Measurements from ENCODE around the gene DNAJC3.

Gene DNAJC3

DNA sequence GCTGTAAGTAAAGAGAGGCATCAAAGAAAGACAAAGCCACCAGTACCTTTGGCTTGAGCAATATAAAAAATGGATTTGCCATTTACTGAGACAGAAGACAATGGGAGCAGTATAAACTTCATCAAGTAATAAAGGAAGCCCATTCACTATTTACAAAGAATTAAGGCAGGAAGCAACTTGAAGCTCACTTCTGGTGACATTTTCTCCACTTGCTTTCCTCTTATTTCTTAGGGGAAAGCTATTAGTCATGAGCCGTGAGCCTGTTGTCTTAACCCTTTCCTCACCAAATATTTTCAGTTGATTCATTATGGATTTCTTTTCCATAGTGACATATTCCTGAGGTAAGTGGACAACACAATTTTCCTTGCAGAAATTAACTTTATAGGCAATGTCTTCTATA lies 156.8 kb downstream of the DNAJC3 start:
- no peak overlapping the region for H3K4me3 ChIP-seq (replicated peaks; ENCODE audit: insufficient read depth, low read length)
- no peaks in the 10 kb centered on the region for H3K27me3 ChIP-seq (ENCODE audit: insufficient read depth, poor library complexity, severe bottlenecking)
- H3K27ac ChIP-seq (replicated peaks) = no peak overlapping the region
- DNase-seq (ENCODE audit: low read depth in 1 of 2, low spot score in 1 of 2) = no peak
- no peak for TF ChIP-seq POLR2AphosphoS5 (IDR thresholded peaks at IDR 0.05; ENCODE audit: low read depth)
- TF ChIP-seq SPI1 (IDR thresholded peaks at IDR 0.05; ENCODE audit: borderline replicate concordance, low read depth) = no peak
- TF ChIP-seq, protein P1, sequence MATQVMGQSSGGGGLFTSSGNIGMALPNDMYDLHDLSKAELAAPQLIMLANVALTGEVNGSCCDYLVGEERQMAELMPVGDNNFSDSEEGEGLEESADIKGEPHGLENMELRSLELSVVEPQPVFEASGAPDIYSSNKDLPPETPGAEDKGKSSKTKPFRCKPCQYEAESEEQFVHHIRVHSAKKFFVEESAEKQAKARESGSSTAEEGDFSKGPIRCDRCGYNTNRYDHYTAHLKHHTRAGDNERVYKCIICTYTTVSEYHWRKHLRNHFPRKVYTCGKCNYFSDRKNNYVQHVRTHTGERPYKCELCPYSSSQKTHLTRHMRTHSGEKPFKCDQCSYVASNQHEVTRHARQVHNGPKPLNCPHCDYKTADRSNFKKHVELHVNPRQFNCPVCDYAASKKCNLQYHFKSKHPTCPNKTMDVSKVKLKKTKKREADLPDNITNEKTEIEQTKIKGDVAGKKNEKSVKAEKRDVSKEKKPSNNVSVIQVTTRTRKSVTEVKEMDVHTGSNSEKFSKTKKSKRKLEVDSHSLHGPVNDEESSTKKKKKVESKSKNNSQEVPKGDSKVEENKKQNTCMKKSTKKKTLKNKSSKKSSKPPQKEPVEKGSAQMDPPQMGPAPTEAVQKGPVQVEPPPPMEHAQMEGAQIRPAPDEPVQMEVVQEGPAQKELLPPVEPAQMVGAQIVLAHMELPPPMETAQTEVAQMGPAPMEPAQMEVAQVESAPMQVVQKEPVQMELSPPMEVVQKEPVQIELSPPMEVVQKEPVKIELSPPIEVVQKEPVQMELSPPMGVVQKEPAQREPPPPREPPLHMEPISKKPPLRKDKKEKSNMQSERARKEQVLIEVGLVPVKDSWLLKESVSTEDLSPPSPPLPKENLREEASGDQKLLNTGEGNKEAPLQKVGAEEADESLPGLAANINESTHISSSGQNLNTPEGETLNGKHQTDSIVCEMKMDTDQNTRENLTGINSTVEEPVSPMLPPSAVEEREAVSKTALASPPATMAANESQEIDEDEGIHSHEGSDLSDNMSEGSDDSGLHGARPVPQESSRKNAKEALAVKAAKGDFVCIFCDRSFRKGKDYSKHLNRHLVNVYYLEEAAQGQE (IDR thresholded peaks at IDR 0.05; ENCODE audit: insufficient replicate concordance, low read depth) = no peak
- no peak for TF ChIP-seq GABPA (IDR thresholded peaks at IDR 0.05; ENCODE audit: low read depth)
- TF ChIP-seq, protein P2, sequence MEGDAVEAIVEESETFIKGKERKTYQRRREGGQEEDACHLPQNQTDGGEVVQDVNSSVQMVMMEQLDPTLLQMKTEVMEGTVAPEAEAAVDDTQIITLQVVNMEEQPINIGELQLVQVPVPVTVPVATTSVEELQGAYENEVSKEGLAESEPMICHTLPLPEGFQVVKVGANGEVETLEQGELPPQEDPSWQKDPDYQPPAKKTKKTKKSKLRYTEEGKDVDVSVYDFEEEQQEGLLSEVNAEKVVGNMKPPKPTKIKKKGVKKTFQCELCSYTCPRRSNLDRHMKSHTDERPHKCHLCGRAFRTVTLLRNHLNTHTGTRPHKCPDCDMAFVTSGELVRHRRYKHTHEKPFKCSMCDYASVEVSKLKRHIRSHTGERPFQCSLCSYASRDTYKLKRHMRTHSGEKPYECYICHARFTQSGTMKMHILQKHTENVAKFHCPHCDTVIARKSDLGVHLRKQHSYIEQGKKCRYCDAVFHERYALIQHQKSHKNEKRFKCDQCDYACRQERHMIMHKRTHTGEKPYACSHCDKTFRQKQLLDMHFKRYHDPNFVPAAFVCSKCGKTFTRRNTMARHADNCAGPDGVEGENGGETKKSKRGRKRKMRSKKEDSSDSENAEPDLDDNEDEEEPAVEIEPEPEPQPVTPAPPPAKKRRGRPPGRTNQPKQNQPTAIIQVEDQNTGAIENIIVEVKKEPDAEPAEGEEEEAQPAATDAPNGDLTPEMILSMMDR (IDR thresholded peaks at IDR 0.05; ENCODE audit: insufficient read depth, low read length) = no peak

DNA sequence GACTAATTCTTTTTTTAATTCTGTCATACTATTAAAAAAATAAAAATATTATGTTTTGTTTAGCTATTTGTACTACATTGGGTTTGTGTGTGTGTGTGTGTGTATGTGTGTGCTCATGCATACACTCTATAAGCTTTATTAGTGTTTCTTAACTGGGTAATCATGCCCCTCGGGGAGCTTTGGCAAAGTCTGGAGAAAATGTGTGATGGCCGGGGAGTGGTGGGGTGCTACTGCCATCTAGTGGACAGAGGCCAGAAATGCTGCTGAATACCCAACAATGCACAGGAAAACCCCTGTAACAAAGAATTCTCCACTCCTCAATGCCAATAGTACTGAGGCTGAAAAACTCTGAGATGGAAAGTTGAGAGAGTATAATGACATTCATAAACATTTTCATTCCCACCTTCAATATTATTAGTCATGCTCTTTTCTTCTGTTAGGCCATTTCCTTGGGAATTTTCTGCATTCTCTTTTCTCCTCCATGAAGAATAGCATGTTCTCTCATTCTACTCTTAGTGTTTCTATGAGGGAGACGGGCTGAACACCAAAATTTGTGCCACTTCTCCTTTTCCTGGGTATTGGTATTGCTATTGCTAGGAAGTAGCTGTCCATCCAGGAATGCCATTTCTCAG lies 157.3 kb downstream of the DNAJC3 start:
- DNase-seq (ENCODE audit: low read depth in 1 of 2, low spot score in 1 of 2) = peak in 1 of 2 experiments; percentile 77
- Histone ChIP-seq H3K27ac (replicated peaks) (no peak overlapping the region), H3K27me3 (ENCODE audit: insufficient read depth, poor library complexity, severe bottlenecking) (no peaks in the 10 kb centered on the region), H3K4me3 (replicated peaks; ENCODE audit: insufficient read depth, low read length) (no peak overlapping the region)
- no peak for TF ChIP-seq SPI1 (IDR thresholded peaks at IDR 0.05; ENCODE audit: borderline replicate concordance, low read depth)
- TF ChIP-seq, protein P2 (IDR thresholded peaks at IDR 0.05; ENCODE audit: insufficient read depth, low read length) = peak; percentile 65

DNA sequence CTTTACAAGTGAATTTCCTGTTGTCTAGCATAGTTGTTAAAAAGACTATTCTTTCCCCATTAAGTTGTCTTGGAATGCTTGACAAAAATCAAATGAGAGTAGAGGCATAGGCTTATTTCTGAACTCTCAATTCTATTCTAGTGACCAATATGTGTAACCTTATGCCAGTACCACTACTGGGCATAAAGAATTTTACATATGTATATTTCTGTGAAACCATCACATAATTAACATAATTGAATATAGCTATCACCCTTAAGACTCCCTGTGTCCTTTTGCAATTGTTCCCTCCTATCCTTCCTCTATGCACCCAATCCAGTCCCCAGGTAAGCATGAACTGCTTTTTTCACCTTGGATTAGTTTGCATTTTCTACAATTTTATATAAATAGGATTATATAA lies 165.0 kb downstream of the DNAJC3 start:
- TF ChIP-seq, protein P1 (IDR thresholded peaks at IDR 0.05; ENCODE audit: insufficient replicate concordance, low read depth) = no peak
- TF ChIP-seq, protein P2 (IDR thresholded peaks at IDR 0.05; ENCODE audit: insufficient read depth, low read length) = no peak
- TF ChIP-seq GABPA (IDR thresholded peaks at IDR 0.05; ENCODE audit: low read depth) = no peak
- no peak for TF ChIP-seq POLR2AphosphoS5 (IDR thresholded peaks at IDR 0.05; ENCODE audit: low read depth)
- TF ChIP-seq SPI1 (IDR thresholded peaks at IDR 0.05; ENCODE audit: borderline replicate concordance, low read depth) = no peak
- no peaks in the 10 kb centered on the region for H3K27me3 ChIP-seq (ENCODE audit: insufficient read depth, poor library complexity, severe bottlenecking)
- no peak overlapping the region for H3K27ac ChIP-seq (replicated peaks)
- DNase-seq (ENCODE audit: low read depth in 1 of 2, low spot score in 1 of 2) = no peak
- H3K4me3 ChIP-seq (replicated peaks; ENCODE audit: insufficient read depth, low read length) = no peak overlapping the region

DNA sequence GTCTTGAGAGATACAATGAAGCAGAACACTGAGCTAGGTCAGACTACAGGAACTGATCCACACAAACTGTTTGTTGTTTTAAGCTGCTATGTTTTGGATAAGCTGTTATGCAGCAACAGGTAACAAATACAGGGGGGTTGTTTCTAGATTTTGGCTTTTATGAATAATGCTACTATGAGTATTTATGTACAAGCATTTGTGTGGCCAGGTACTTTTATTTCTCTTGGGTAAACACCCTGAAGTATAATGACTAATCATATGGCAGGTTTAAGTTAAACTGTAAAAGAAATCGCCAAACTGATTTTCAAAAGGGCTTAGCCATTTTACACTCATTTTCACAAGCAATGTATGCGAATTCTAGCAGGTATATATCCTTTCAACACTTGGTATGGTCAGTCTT lies 166.0 kb downstream of the DNAJC3 start:
- no peak overlapping the region for H3K4me3 ChIP-seq (replicated peaks; ENCODE audit: insufficient read depth, low read length)

More for the DNA sequence above, 166.0 kb downstream of the DNAJC3 start:
- Histone ChIP-seq H3K27me3 (ENCODE audit: insufficient read depth, poor library complexity, severe bottlenecking) (no peaks in the 10 kb centered on the region), H3K27ac (replicated peaks) (no peak overlapping the region)
- TF ChIP-seq, protein P1 (IDR thresholded peaks at IDR 0.05; ENCODE audit: insufficient replicate concordance, low read depth) = no peak
- TF ChIP-seq SPI1 (IDR thresholded peaks at IDR 0.05; ENCODE audit: borderline replicate concordance, low read depth) = no peak
- TF ChIP-seq GABPA (IDR thresholded peaks at IDR 0.05; ENCODE audit: low read depth) = no peak
- TF ChIP-seq, protein P2 (IDR thresholded peaks at IDR 0.05; ENCODE audit: insufficient read depth, low read length) = no peak
- no peak for TF ChIP-seq POLR2AphosphoS5 (IDR thresholded peaks at IDR 0.05; ENCODE audit: low read depth)
- no peak for DNase-seq (ENCODE audit: low read depth in 1 of 2, low spot score in 1 of 2)
